Measurements from ENCODE around the gene ZNF346.

Gene ZNF346

DNA sequence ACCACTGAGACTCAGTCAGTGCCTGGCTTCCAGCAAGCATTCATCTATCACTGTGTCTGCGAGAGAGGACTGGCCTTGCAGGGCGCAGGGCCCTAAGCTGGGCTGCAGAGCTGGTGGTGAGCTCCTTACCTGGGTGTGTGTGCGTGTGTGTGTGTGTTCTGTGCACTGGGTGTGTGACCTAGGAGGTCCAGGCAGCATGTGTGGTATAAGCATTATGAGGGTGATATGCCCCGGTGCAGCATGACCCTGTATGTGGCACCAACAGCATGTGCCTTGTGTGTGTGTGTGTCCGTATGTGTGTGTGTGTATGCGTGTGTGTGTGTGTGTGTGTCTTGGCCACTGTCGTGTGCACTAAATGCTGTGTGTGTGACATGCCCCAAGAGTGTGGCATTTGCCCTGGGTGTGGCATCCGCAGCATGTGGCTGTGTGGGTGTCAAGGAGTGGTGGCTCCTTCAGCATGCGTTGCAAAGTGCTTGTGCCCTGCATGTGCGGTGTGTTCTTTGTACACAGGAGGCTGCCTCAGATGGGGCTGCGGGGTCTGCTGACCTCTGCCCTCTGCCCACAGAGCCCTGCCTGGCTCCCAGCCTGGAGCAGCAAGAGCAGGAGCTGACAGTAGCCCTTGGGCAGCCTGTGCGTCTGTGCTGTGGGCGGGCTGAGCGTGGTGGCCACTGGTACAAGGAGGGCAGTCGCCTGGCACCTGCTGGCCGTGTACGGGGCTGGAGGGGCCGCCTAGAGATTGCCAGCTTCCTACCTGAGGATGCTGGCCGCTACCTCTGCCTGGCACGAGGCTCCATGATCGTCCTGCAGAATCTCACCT, 67.5 kb downstream of the ZNF346 start:
- no peaks in the 10 kb centered on the region for H3K79me2 ChIP-seq (ENCODE audit: insufficient read depth, low read length)
- no peak for TF ChIP-seq EZH2 (IDR thresholded peaks at IDR 0.05; ENCODE audit: borderline replicate concordance, low read depth, low read length, severe bottlenecking)
- TF ChIP-seq, protein P1, sequence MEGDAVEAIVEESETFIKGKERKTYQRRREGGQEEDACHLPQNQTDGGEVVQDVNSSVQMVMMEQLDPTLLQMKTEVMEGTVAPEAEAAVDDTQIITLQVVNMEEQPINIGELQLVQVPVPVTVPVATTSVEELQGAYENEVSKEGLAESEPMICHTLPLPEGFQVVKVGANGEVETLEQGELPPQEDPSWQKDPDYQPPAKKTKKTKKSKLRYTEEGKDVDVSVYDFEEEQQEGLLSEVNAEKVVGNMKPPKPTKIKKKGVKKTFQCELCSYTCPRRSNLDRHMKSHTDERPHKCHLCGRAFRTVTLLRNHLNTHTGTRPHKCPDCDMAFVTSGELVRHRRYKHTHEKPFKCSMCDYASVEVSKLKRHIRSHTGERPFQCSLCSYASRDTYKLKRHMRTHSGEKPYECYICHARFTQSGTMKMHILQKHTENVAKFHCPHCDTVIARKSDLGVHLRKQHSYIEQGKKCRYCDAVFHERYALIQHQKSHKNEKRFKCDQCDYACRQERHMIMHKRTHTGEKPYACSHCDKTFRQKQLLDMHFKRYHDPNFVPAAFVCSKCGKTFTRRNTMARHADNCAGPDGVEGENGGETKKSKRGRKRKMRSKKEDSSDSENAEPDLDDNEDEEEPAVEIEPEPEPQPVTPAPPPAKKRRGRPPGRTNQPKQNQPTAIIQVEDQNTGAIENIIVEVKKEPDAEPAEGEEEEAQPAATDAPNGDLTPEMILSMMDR (IDR thresholded peaks at IDR 0.05; ENCODE audit: borderline replicate concordance, extremely low read depth, low read length, poor library complexity, severe bottlenecking) = no peak
- no peak for ATAC-seq (ENCODE audit: insufficient read depth, low read depth)
- H3K36me3 ChIP-seq (ENCODE audit: insufficient read depth, low read length) = no peaks in the 10 kb centered on the region
- no peak overlapping the region for H2AFZ ChIP-seq (ENCODE audit: low read depth, low read length)
- no peaks in the 10 kb centered on the region for H3K9me3 ChIP-seq (ENCODE audit: insufficient read depth, low read length, severe bottlenecking)
- no peak for DNase-seq
- no peaks in the 10 kb centered on the region for H3K4me1 ChIP-seq (ENCODE audit: insufficient read depth, low read length)
- H3K27me3 ChIP-seq (ENCODE audit: insufficient read depth, low read length, poor library complexity) = peaks cover 5% of the 10 kb centered on the region
- H3K27ac ChIP-seq (ENCODE audit: low read length) = no peak overlapping the region
- H3K9ac ChIP-seq (ENCODE audit: low read depth, low read length) = no peak overlapping the region
- no peaks in the 10 kb centered on the region for H4K20me1 ChIP-seq (ENCODE audit: insufficient read depth, low read length)
- H3K4me3 ChIP-seq (ENCODE audit: low read depth in 1 of 2, low read length in 2 of 2) = no peak overlapping the region
- no peak overlapping the region for H3K4me2 ChIP-seq (ENCODE audit: insufficient read depth, low read length)

DNA sequence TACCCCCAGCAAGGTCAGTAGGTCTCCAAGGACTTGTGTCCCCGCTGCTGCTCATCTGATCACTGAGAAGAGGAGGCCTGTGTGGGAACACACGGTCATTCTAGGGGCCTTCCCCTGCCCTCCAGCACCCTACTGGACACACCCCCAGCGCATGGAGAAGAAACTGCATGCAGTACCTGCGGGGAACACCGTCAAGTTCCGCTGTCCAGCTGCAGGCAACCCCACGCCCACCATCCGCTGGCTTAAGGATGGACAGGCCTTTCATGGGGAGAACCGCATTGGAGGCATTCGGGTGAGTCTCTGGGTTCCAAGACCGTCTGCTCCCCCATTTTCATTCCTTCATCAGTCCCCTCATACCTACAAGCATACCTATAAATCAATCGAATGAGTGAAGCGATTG, 68.3 kb downstream of the ZNF346 start:
- H3K4me1 ChIP-seq (ENCODE audit: insufficient read depth, low read length) = no peaks in the 10 kb centered on the region
- no peaks in the 10 kb centered on the region for H3K79me2 ChIP-seq (ENCODE audit: insufficient read depth, low read length)
- no peak overlapping the region for H3K27ac ChIP-seq (ENCODE audit: low read length)
- H4K20me1 ChIP-seq (ENCODE audit: insufficient read depth, low read length) = no peaks in the 10 kb centered on the region
- no peak for DNase-seq
- no peak for TF ChIP-seq EZH2 (IDR thresholded peaks at IDR 0.05; ENCODE audit: borderline replicate concordance, low read depth, low read length, severe bottlenecking)
- TF ChIP-seq, protein P1 (IDR thresholded peaks at IDR 0.05; ENCODE audit: borderline replicate concordance, extremely low read depth, low read length, poor library complexity, severe bottlenecking) = no peak
- H3K4me2 ChIP-seq (ENCODE audit: insufficient read depth, low read length) = no peak overlapping the region
- no peaks in the 10 kb centered on the region for H3K9me3 ChIP-seq (ENCODE audit: insufficient read depth, low read length, severe bottlenecking)
- H3K9ac ChIP-seq (ENCODE audit: low read depth, low read length) = no peak overlapping the region
- H3K27me3 ChIP-seq (ENCODE audit: insufficient read depth, low read length, poor library complexity) = peaks cover 5% of the 10 kb centered on the region
- no peak overlapping the region for H2AFZ ChIP-seq (ENCODE audit: low read depth, low read length)
- H3K36me3 ChIP-seq (ENCODE audit: insufficient read depth, low read length) = no peaks in the 10 kb centered on the region
- ATAC-seq (ENCODE audit: insufficient read depth, low read depth) = no peak
- H3K4me3 ChIP-seq (ENCODE audit: low read depth in 1 of 2, low read length in 2 of 2) = no peak overlapping the region

GRCh38 chr5:177091232-177091631, 68.7 kb downstream of the ZNF346 start:
- no peaks in the 10 kb centered on the region for H3K79me2 ChIP-seq (ENCODE audit: insufficient read depth, low read length)
- H3K9me3 ChIP-seq (ENCODE audit: insufficient read depth, low read length, severe bottlenecking) = no peaks in the 10 kb centered on the region
- no peak for ATAC-seq (ENCODE audit: insufficient read depth, low read depth)
- no peaks in the 10 kb centered on the region for H3K36me3 ChIP-seq (ENCODE audit: insufficient read depth, low read length)
- H2AFZ ChIP-seq (ENCODE audit: low read depth, low read length) = no peak overlapping the region
- peaks cover 5% of the 10 kb centered on the region for H3K27me3 ChIP-seq (ENCODE audit: insufficient read depth, low read length, poor library complexity)
- H4K20me1 ChIP-seq (ENCODE audit: insufficient read depth, low read length) = no peaks in the 10 kb centered on the region
- TF ChIP-seq, protein P1 (IDR thresholded peaks at IDR 0.05; ENCODE audit: borderline replicate concordance, extremely low read depth, low read length, poor library complexity, severe bottlenecking) = no peak
- no peak for TF ChIP-seq EZH2 (IDR thresholded peaks at IDR 0.05; ENCODE audit: borderline replicate concordance, low read depth, low read length, severe bottlenecking)
- no peak for DNase-seq
- no peak overlapping the region for H3K4me3 ChIP-seq (ENCODE audit: low read depth in 1 of 2, low read length in 2 of 2)
- H3K9ac ChIP-seq (ENCODE audit: low read depth, low read length) = no peak overlapping the region
- H3K4me1 ChIP-seq (ENCODE audit: insufficient read depth, low read length) = no peaks in the 10 kb centered on the region
- no peak overlapping the region for H3K4me2 ChIP-seq (ENCODE audit: insufficient read depth, low read length)
- H3K27ac ChIP-seq (ENCODE audit: low read length) = no peak overlapping the region
